ENCODE results near the gene YIPF3.

DNA sequence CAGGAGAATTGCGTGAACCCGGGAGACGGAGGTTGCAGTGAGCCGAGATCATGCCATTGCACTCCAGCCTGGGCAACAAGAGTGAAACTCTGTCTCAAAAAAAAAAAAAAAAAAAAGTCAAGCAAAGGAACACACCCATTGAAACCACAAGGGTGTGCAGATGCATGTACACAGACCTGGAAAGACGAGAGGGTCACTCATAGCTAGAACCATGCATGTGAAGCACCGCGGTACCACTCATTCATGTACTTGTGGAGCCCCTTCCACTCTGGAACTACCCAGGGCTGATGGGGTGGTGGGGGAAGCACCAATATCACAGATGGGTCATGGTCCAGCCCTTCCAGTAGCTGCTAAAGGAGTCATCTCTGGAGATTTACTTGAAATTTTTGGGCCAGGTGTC lies 46.8 kb downstream of the YIPF3 start:
- no peak for TF ChIP-seq SNAI2 (CRISPR knock-in tag; IDR thresholded peaks at IDR 0.05)
- no peak for TF ChIP-seq ISL1 (CRISPR knock-in tag; IDR thresholded peaks at IDR 0.05)
- TF ChIP-seq, protein P1, sequence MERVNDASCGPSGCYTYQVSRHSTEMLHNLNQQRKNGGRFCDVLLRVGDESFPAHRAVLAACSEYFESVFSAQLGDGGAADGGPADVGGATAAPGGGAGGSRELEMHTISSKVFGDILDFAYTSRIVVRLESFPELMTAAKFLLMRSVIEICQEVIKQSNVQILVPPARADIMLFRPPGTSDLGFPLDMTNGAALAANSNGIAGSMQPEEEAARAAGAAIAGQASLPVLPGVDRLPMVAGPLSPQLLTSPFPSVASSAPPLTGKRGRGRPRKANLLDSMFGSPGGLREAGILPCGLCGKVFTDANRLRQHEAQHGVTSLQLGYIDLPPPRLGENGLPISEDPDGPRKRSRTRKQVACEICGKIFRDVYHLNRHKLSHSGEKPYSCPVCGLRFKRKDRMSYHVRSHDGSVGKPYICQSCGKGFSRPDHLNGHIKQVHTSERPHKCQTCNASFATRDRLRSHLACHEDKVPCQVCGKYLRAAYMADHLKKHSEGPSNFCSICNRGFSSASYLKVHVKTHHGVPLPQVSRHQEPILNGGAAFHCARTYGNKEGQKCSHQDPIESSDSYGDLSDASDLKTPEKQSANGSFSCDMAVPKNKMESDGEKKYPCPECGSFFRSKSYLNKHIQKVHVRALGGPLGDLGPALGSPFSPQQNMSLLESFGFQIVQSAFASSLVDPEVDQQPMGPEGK (CRISPR knock-in tag; IDR thresholded peaks at IDR 0.05; ENCODE audit: borderline replicate concordance) = no peak
- TF ChIP-seq, protein P2, sequence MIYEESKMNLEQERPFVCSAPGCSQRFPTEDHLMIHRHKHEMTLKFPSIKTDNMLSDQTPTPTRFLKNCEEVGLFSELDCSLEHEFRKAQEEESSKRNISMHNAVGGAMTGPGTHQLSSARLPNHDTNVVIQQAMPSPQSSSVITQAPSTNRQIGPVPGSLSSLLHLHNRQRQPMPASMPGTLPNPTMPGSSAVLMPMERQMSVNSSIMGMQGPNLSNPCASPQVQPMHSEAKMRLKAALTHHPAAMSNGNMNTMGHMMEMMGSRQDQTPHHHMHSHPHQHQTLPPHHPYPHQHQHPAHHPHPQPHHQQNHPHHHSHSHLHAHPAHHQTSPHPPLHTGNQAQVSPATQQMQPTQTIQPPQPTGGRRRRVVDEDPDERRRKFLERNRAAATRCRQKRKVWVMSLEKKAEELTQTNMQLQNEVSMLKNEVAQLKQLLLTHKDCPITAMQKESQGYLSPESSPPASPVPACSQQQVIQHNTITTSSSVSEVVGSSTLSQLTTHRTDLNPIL (CRISPR knock-in tag; IDR thresholded peaks at IDR 0.05; ENCODE audit: low read depth) = no peak

Data from SK-N-SH treated with all-trans-retinoic acid at 6 μM for 48 hours (cell line).